ENCODE measurements around the gene SLC9A7. TPM values are rescaled to one million over a fixed set of nuclear protein-coding genes. Genes with fewer than 3 reads are reported as not detected.

SLC9A7 gene
- polyA plus RNA-seq, 6 donors from 2014 or later = 13.5 to 60.6 (median 42.5) TPM

DNA sequence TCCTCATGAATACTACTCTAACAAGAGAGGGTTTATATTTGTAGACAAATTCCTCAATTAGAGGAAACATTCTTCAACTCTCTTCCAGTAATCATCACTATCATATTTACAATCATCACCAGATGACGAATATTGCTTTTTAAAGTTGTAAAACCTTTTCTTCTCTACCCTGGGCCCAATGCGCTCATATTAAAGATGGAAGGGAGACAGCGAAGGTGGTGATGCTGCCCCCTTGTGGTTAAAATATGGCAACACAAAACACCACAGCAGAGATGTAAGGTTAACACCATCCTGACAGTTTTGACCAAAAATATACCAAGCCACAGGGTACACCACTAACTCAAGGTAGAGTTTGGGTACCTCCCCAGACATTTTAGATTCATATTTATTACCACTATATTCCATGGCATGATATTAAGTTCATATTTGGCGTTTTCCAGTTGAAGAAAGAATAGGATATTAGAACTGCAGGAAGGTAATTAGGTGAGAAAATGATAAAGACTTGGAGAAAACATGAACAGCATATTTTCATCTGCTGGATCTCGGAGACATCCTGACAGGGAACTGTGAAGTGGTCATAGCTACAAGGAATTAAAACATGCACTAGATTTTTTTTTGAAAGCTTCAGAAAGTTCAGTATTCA lies 72.8 kb downstream of the SLC9A7 start:
- DNase-seq (peak; percentile 24), ATAC-seq (ENCODE audit: low read depth in 2 of 2) (peak; percentile 60 to 72)
- Mint-ChIP-seq H3K4me3 (no peak overlapping the region), H3K4me1 (peaks cover 31 to 55% (median 33%) of the 10 kb centered on the region in 3 donors), H3K36me3 (no peaks in the 10 kb centered on the region), H3K27me3 (no peaks in the 10 kb centered on the region), H3K9me3 (peaks cover 0 to 3% (median 0%) of the 10 kb centered on the region in 7 donors), H3K27ac (peak overlapping the region in 1 of 6 donors; percentile 43)

- Mint-ChIP-seq H3K4me3 (no peak overlapping the region), H3K27ac (peak overlapping the region in 3 of 6 donors; percentile 39 to 45 (median 43)), H3K4me1 (peaks cover 28 to 56% (median 31%) of the 10 kb centered on the region in 3 donors), H3K9me3 (peaks cover 0 to 3% (median 0%) of the 10 kb centered on the region in 7 donors), H3K27me3 (no peaks in the 10 kb centered on the region), H3K36me3 (no peaks in the 10 kb centered on the region)
- no peak for DNase-seq
- no peak for ATAC-seq (ENCODE audit: low read depth in 2 of 2)
Observed at GRCh38 chrX:46683048-46683447, 75.9 kb downstream of the SLC9A7 start.

GRCh38 chrX:46681849-46682248 lies 77.1 kb downstream of the SLC9A7 start:
- no peaks in the 10 kb centered on the region for H3K36me3 Mint-ChIP-seq
- DNase-seq = no peak
- peaks cover 31 to 52% (median 32%) of the 10 kb centered on the region in 3 donors for H3K4me1 Mint-ChIP-seq
- no peak overlapping the region for H3K4me3 Mint-ChIP-seq
- ATAC-seq (ENCODE audit: low read depth in 2 of 2) = no peak
- no peaks in the 10 kb centered on the region for H3K27me3 Mint-ChIP-seq
- H3K9me3 Mint-ChIP-seq = peaks cover 0 to 3% (median 0%) of the 10 kb centered on the region in 7 donors
- no peak overlapping the region for H3K27ac Mint-ChIP-seq

DNA sequence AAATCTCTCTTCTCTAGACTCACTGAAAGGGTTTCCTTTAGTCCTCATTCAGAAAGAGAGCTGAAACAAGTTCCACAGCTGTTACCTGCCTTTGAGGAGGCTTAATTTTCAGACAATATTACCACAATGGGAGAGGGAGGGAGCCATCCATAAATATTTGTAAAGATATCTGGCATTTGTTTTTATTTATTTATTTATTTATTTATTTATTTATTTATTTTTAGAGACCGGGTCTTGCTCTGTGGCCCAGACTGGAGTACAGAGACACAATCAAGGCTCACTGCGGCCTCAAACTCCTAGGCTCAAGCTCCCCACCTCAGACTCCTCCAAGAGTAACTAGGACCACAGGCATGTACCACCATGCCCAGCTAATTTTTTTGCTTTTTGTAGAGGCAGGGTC lies 80.7 kb downstream of the SLC9A7 start:
- Mint-ChIP-seq H3K9me3 (peaks cover 0 to under 1% (median 0%) of the 10 kb centered on the region in 7 donors), H3K27ac (no peak overlapping the region), H3K36me3 (no peaks in the 10 kb centered on the region), H3K4me3 (no peak overlapping the region), H3K27me3 (no peaks in the 10 kb centered on the region), H3K4me1 (peaks cover 8 to 32% (median 13%) of the 10 kb centered on the region in 3 donors)
- no peak for DNase-seq
- no peak for ATAC-seq (ENCODE audit: low read depth in 2 of 2)

DNA sequence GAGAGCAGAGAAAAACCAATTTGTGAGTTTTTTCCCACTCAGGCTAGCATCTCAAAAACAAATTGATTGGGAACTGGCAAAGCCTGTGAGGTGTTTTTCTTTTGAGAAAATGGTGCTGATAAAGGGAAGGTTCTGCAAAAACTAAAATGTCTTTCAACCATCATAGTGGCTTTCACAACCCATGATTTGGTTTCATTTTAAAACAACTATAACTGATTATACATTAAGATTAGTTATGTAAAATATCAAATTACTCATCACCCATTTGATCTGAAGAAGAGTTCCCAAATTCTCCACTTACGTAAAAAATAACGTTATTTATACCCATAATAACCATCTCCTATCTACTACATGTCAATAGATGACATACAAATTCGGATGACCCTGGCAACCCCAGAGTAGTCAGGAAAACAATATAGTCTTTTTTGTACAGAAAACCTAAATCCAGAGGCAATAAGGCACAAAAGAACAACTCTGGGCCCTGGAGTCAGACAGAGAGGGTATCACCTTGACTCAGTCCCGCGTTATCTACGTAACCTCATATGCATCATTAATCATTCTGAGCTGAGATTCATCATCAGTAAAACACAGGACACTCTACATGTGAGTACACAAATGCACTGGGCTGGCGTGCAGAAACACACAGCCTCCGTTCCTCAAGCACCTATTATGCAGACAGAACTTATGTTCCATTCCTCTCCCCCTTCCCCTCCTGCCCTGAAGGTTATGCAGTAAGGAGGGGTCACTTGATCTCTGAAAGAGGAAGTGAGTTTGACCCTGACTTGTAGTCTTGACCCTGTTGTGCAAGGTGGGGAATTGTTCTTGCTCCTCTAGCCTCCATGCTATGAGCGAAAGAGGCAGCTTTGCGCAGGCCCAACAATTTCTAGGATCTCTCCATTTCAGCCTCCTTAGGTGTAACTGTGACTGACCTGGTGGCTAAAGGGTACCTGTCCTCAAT lies 82.2 kb downstream of the SLC9A7 start:
- no peaks in the 10 kb centered on the region for H3K27me3 Mint-ChIP-seq
- H3K4me1 Mint-ChIP-seq = peaks cover 5 to 22% (median 7%) of the 10 kb centered on the region in 3 donors
- no peak overlapping the region for H3K27ac Mint-ChIP-seq
- no peaks in the 10 kb centered on the region for H3K9me3 Mint-ChIP-seq
- no peak overlapping the region for H3K4me3 Mint-ChIP-seq
- DNase-seq (no peak), ATAC-seq (ENCODE audit: low read depth in 2 of 2) (no peak)
- H3K36me3 Mint-ChIP-seq = peaks cover 0 to 2% of the 10 kb centered on the region in 2 donors

DNA sequence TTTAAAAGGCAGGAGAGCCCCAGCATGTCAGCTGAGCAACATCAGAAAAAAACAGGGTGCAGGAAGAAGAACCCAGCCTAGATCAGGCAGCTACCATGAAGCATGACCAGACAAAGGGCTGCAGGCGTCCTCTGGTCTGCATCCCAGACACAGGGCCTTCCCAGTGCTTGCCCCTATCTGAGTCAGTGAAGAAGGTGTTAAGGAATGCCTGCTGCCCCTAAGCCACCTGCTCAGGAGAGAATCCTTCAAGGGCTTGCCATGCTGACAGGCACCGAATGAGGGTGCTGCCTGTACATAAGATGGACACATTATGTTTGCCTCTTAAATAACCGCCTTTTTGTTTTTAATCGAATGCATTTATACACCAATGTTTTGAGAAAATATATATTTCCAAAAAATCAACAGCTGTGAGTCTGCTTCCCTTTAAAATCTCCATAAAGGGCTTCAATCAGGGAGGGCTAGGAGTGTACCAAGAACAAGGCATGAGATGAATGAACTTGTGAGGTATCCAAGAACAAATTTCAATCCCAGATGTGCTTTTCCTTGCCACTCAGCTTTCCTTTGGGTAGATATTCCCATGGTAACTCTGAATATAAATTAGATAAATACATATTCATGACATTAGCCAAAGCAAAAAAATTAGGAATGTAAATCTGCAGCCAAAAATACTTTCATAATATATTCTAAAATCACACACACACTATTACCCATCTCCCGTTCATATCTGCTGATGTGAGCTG lies 85.1 kb downstream of the SLC9A7 start:
- no peak overlapping the region for H3K4me3 Mint-ChIP-seq
- H3K27me3 Mint-ChIP-seq = no peaks in the 10 kb centered on the region
- no peak for ATAC-seq (ENCODE audit: low read depth in 2 of 2)
- no peak for DNase-seq
- H3K4me1 Mint-ChIP-seq = peaks cover 4 to 7% (median 5%) of the 10 kb centered on the region in 3 donors
- peaks cover 0 to 5% of the 10 kb centered on the region in 2 donors for H3K36me3 Mint-ChIP-seq
- H3K9me3 Mint-ChIP-seq = no peaks in the 10 kb centered on the region
- H3K27ac Mint-ChIP-seq = peak overlapping the region in 1 of 6 donors; percentile 67

- no peak for ATAC-seq (ENCODE audit: low read depth in 2 of 2)
- H3K4me3 Mint-ChIP-seq = no peak overlapping the region
- no peak for DNase-seq
- peaks cover 4 to 5% (median 4%) of the 10 kb centered on the region in 3 donors for H3K4me1 Mint-ChIP-seq
- no peak overlapping the region for H3K27ac Mint-ChIP-seq
- H3K9me3 Mint-ChIP-seq = no peaks in the 10 kb centered on the region
- H3K27me3 Mint-ChIP-seq = no peaks in the 10 kb centered on the region
- peaks cover 3 to 8% of the 10 kb centered on the region in 2 donors for H3K36me3 Mint-ChIP-seq
Observed at GRCh38 chrX:46670316-46670715, 88.6 kb downstream of the SLC9A7 start.

- ATAC-seq (ENCODE audit: low read depth in 2 of 2) = no peak
- peaks cover 0 to 3% (median 0%) of the 10 kb centered on the region in 7 donors for H3K9me3 Mint-ChIP-seq
- peaks cover 6 to 11% (median 7%) of the 10 kb centered on the region in 3 donors for H3K4me1 Mint-ChIP-seq
- no peaks in the 10 kb centered on the region for H3K27me3 Mint-ChIP-seq
- no peak overlapping the region for H3K4me3 Mint-ChIP-seq
- no peak overlapping the region for H3K27ac Mint-ChIP-seq
- DNase-seq = no peak
- H3K36me3 Mint-ChIP-seq = peaks cover 11 to 13% of the 10 kb centered on the region in 2 donors
Observed at GRCh38 chrX:46666831-46667230, 92.1 kb downstream of the SLC9A7 start.

GRCh38 chrX:46665232-46666152 lies 93.4 kb downstream of the SLC9A7 start:
- DNase-seq (no peak), ATAC-seq (ENCODE audit: low read depth in 2 of 2) (no peak)
- H3K27ac Mint-ChIP-seq = no peak overlapping the region
- H3K4me1 Mint-ChIP-seq = peaks cover 6 to 11% (median 7%) of the 10 kb centered on the region in 3 donors
- peaks cover 0 to 3% (median 0%) of the 10 kb centered on the region in 7 donors for H3K9me3 Mint-ChIP-seq
- no peaks in the 10 kb centered on the region for H3K27me3 Mint-ChIP-seq
- peak overlapping the region in 1 of 8 donors; percentile 77 for H3K4me3 Mint-ChIP-seq
- H3K36me3 Mint-ChIP-seq = peaks cover 8 to 11% of the 10 kb centered on the region in 2 donors

- H3K4me3 Mint-ChIP-seq = no peak overlapping the region
- DNase-seq (no peak), ATAC-seq (ENCODE audit: low read depth in 2 of 2) (no peak)
- H3K9me3 Mint-ChIP-seq = peaks cover 0 to 3% (median 0%) of the 10 kb centered on the region in 7 donors
- H3K36me3 Mint-ChIP-seq = peaks cover 5 to 11% of the 10 kb centered on the region in 2 donors
- no peaks in the 10 kb centered on the region for H3K27me3 Mint-ChIP-seq
- peak overlapping the region in 1 of 6 donors; percentile 38 for H3K27ac Mint-ChIP-seq
- H3K4me1 Mint-ChIP-seq = peaks cover 6 to 11% (median 7%) of the 10 kb centered on the region in 3 donors
Observed at GRCh38 chrX:46662188-46662958, 96.5 kb downstream of the SLC9A7 start.

DNA sequence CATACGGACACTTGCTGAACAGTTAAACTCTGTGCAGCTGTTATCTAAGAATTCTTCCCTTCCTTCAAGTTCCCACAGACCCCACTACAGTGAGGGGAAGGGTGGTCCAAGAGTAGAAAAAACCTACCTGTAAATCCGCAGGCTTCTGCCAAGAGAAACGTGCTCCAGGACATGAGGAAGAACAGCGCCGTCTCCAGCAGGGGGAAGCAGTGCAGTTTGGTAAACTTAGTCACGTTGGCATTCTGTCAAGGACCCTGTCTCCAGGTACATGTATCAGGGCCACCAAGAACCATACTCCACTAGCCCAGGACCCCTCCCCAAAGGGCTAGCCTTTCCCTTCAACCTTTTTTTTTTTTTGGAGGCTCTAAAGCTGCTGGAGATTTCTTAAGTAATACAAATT lies 105.4 kb downstream of the SLC9A7 start:
- Mint-ChIP-seq H3K9me3 (no peaks in the 10 kb centered on the region), H3K27ac (peak overlapping the region in 1 of 6 donors; percentile 69), H3K27me3 (peaks cover 0 to 5% (median 0%) of the 10 kb centered on the region in 3 donors), H3K4me1 (peaks cover 23 to 44% (median 23%) of the 10 kb centered on the region in 3 donors), H3K36me3 (no peaks in the 10 kb centered on the region), H3K4me3 (no peak overlapping the region)
- ATAC-seq (ENCODE audit: low read depth in 2 of 2) (no peak), DNase-seq (no peak)

Data from naive B cell (primary cell).